Endodermal cell (in vitro differentiated cells): ENCODE measurements around the gene NUDT17. TPM values are rescaled to one million over a fixed set of nuclear protein-coding genes. Genes with fewer than 3 reads are reported as not detected.

Source experiments
- DNase-seq: peaks from one replicate; pipeline ENCODE4 v3.0.0-alpha.2; 2017
- H3K27ac ChIP-seq: 2 replicates; pipeline ENCODE4 v1.5.1; 2013; ENCODE audit warnings: mild to moderate bottlenecking, low read depth, low read length, moderate library complexity
- H3K27me3 ChIP-seq: 2 replicates; pipeline ENCODE4 v1.6.1; 2013; ENCODE audit warnings: mild to moderate bottlenecking, low read length, moderate library complexity; ENCODE audit not compliant: insufficient read depth, control insufficient read depth, poor library complexity, severe bottlenecking
- H3K36me3 ChIP-seq: 2 replicates; pipeline ENCODE4 v1.7.0; 2013; ENCODE audit warnings: mild to moderate bottlenecking, low read length, moderate library complexity; ENCODE audit not compliant: control insufficient read depth, insufficient read depth
- H3K4me1 ChIP-seq: one replicate; pipeline ENCODE4 v1.7.0; 2013; ENCODE audit warnings: low read length; ENCODE audit not compliant: control insufficient read depth, insufficient read depth
- H3K4me3 ChIP-seq: 2 replicates; pipeline ENCODE4 v1.5.1; 2013; ENCODE audit warnings: mild to moderate bottlenecking, low read length, moderate library complexity
- H3K9ac ChIP-seq: 2 replicates; pipeline ENCODE4 v1.6.1; 2013; ENCODE audit warnings: mild to moderate bottlenecking, low read length, moderate library complexity; ENCODE audit not compliant: poor library complexity, severe bottlenecking; ENCODE audit errors: extremely low read depth
- H3K9me3 ChIP-seq: 2 replicates; pipeline ENCODE4 v1.6.1; 2013; ENCODE audit warnings: mild to moderate bottlenecking, low read length, moderate library complexity; ENCODE audit not compliant: control insufficient read depth
- H3K27ac Mint-ChIP-seq: 2 replicates; pipeline ENCODE4 v1.8.0; 2020; ENCODE audit warnings: mixed read lengths
- H3K27me3 Mint-ChIP-seq: 2 replicates; pipeline ENCODE4 v1.8.0; 2021; ENCODE audit warnings: mild to moderate bottlenecking, mixed read lengths; ENCODE audit not compliant: insufficient read depth
- H3K36me3 Mint-ChIP-seq: 2 replicates; pipeline ENCODE4 v1.8.0; 2020; ENCODE audit warnings: low read depth, mixed read lengths
- H3K4me1 Mint-ChIP-seq: 2 replicates; pipeline ENCODE4 v1.8.0; 2020; ENCODE audit warnings: mixed read lengths
- H3K4me3 Mint-ChIP-seq: 2 replicates; pipeline ENCODE4 v1.8.0; 2020; ENCODE audit warnings: mild to moderate bottlenecking, moderate library complexity, mixed read lengths
- H3K9me3 Mint-ChIP-seq: 2 replicates; pipeline ENCODE4 v1.8.0; 2020; ENCODE audit warnings: mild to moderate bottlenecking, mixed read lengths
- WGBS, 2 experiments: methylation state at CpG; one replicate each; pipeline versions ENCODE4 v1.1.5 to v1.1.7; 2013; ENCODE audit warnings: missing lambda C conversion rate in 2 of 2, mixed read lengths in 1 of 2; ENCODE audit not compliant: insufficient coverage in 1 of 2, insufficient read length in 1 of 2; 5-methylcytosine and 5-hydroxymethylcytosine counted together
- total RNA-seq, 2 donors: library from RNA; stranded (reverse); fragmentation: NEBNext Ultra II Directional in 1 of 2; extraction: Animal tissue kit (Norgen Biotek cat#: 25700) in 1 of 2; gene quantifications; 2 replicates in 1 of 2; 3 replicates in 1 of 2; pipeline ENCODE4 v1.2.1, GENCODE V29; 2021
- TF ChIP-seq, protein P1 (sequence below): fragments of 200-600 bp; sonication (generic); conservative IDR thresholded peaks from 2 replicates; pipeline ENCODE4 v1.5.0; 2021; ENCODE audit warnings: antibody characterized with exemption, mild to moderate bottlenecking

NUDT17 gene
- total RNA-seq, 2 donors from 2014 or later: 2.8 to 4.0 TPM

GRCh38 chr1:145885738-145886287, 40.4 kb downstream of the NUDT17 start, which contains the start of gene ANKRD35:
ANKRD35 (minus strand) TSS chr1:145885866; CDS start chr1:145885758, 108 bp downstream.
- H3K27me3 Mint-ChIP-seq: peaks cover 41% of the 10 kb centered on the region
- DNase-seq: peak; percentile 95
- no peaks in the 10 kb centered on the region for H3K9me3 Mint-ChIP-seq
- H3K4me3 ChIP-seq: peak within 1 kb of the TSS; percentile 81
- H3K27ac ChIP-seq: no peak within 1 kb of the TSS
- no peaks in the 10 kb centered on the region for H3K36me3 Mint-ChIP-seq
- no peak within 1 kb of the TSS for H3K27ac Mint-ChIP-seq
- TF ChIP-seq, protein P1, sequence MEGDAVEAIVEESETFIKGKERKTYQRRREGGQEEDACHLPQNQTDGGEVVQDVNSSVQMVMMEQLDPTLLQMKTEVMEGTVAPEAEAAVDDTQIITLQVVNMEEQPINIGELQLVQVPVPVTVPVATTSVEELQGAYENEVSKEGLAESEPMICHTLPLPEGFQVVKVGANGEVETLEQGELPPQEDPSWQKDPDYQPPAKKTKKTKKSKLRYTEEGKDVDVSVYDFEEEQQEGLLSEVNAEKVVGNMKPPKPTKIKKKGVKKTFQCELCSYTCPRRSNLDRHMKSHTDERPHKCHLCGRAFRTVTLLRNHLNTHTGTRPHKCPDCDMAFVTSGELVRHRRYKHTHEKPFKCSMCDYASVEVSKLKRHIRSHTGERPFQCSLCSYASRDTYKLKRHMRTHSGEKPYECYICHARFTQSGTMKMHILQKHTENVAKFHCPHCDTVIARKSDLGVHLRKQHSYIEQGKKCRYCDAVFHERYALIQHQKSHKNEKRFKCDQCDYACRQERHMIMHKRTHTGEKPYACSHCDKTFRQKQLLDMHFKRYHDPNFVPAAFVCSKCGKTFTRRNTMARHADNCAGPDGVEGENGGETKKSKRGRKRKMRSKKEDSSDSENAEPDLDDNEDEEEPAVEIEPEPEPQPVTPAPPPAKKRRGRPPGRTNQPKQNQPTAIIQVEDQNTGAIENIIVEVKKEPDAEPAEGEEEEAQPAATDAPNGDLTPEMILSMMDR: no peak
- no peaks in the 10 kb centered on the region for H3K36me3 ChIP-seq
- H3K4me1 Mint-ChIP-seq: peaks cover 15% of the 10 kb centered on the region
- H3K4me3 Mint-ChIP-seq: peak within 1 kb of the TSS; percentile 67
- no peak within 1 kb of the TSS for H3K9ac ChIP-seq
- 1 to 2% methylated on average over 9 to 36 of the region's 36 CpGs for WGBS, 2 experiments
- peaks cover 33% of the 10 kb centered on the region for H3K27me3 ChIP-seq
- H3K4me1 ChIP-seq: no peaks in the 10 kb centered on the region
- H3K9me3 ChIP-seq: no peaks in the 10 kb centered on the region

DNA sequence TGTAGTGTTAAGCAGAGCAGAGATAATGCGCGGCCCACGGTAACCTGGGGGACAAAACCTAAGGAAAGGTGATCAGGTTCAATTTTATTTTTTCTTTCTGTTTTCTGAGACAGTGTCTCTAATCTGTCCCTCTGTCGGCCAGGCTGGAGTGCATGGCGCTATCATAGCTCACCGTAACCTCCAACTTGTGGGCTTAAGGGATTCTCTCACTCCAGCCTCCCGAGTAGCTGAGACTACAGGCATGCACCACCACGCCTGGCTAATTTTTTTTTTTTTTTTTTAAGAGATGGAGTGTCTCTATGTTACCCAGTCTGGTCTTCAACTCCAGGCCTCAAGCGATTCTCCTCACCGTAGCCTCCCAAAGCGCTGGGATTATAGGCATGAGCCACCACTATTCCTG, 41.0 kb downstream of the NUDT17 start:
- no peak overlapping the region for H3K9ac ChIP-seq
- Mint-ChIP-seq H3K4me3 (peak overlapping the region; percentile 67), H3K27ac (no peak overlapping the region), H3K27me3 (peaks cover 38% of the 10 kb centered on the region), H3K36me3 (no peaks in the 10 kb centered on the region), H3K4me1 (peaks cover 21% of the 10 kb centered on the region), H3K9me3 (no peaks in the 10 kb centered on the region)
- 73 to 90% methylated on average over 5 to 11 of the region's 11 CpGs for WGBS, 2 experiments
- no peak overlapping the region for H3K27ac ChIP-seq
- no peak for DNase-seq
- H3K27me3 ChIP-seq: peaks cover 33% of the 10 kb centered on the region
- no peaks in the 10 kb centered on the region for H3K9me3 ChIP-seq
- H3K4me1 ChIP-seq: no peaks in the 10 kb centered on the region
- TF ChIP-seq, protein P1: no peak
- peak overlapping the region; percentile 81 for H3K4me3 ChIP-seq
- no peaks in the 10 kb centered on the region for H3K36me3 ChIP-seq

DNA sequence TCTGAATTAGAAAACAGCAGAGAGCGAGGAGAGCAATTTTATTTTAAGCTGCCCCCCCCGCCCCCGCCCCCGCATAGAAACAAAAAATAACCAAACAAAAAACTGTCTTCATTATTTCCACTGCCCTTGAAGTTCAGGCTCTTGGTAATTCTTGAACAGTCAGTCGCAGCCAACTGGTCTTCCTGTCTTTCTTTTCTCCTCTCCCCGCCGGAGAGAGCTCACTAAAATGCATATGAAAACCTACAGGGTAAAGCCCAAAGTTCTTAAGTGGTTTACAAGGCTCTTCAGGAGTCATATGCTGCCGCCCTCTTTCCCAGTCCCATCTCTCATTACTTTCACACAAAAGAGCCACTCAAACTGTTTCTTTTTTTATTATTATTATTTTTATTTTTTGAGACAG, 41.4 kb downstream of the NUDT17 start:
- no peak for DNase-seq
- no peak overlapping the region for H3K27ac Mint-ChIP-seq
- Histone ChIP-seq H3K36me3 (no peaks in the 10 kb centered on the region), H3K9me3 (no peaks in the 10 kb centered on the region), H3K27me3 (peaks cover 33% of the 10 kb centered on the region), H3K4me1 (no peaks in the 10 kb centered on the region), H3K4me3 (no peak overlapping the region), H3K27ac (no peak overlapping the region), H3K9ac (no peak overlapping the region)
- H3K36me3 Mint-ChIP-seq: no peaks in the 10 kb centered on the region
- peak overlapping the region; percentile 67 for H3K4me3 Mint-ChIP-seq
- peaks cover 36% of the 10 kb centered on the region for H3K27me3 Mint-ChIP-seq
- H3K4me1 Mint-ChIP-seq: peaks cover 23% of the 10 kb centered on the region
- TF ChIP-seq, protein P1: no peak
- H3K9me3 Mint-ChIP-seq: no peaks in the 10 kb centered on the region
- 52 to 72% methylated on average over 5 to 8 of the region's 8 CpGs for whole genome bisulfite sequencing, 2 experiments
